Mammary epithelial cell (primary cell): ENCODE measurements around the gene CCL26.

Experiments
- EZH2 ChIP-seq: IDR thresholded peaks from 2 replicates; pipeline ENCODE4 v1.6.1; 2012; ENCODE audit warnings: low read length, inconsistent platforms, borderline replicate concordance
- TF ChIP-seq, protein P1 (sequence below), 2 donors: IDR thresholded peaks in 1 of 2; conservative IDR thresholded peaks in 1 of 2; 2 replicates each; pipeline ENCODE4 v1.5.1; 2011 to 2012; ENCODE audit warnings: inconsistent platforms in 2 of 2, low read length in 2 of 2, mild to moderate bottlenecking in 2 of 2, control low read depth in 1 of 2, low read depth in 1 of 2; ENCODE audit not compliant: insufficient read depth in 1 of 2; ENCODE audit errors: extremely low read depth in 1 of 2

- TF ChIP-seq, protein P1, sequence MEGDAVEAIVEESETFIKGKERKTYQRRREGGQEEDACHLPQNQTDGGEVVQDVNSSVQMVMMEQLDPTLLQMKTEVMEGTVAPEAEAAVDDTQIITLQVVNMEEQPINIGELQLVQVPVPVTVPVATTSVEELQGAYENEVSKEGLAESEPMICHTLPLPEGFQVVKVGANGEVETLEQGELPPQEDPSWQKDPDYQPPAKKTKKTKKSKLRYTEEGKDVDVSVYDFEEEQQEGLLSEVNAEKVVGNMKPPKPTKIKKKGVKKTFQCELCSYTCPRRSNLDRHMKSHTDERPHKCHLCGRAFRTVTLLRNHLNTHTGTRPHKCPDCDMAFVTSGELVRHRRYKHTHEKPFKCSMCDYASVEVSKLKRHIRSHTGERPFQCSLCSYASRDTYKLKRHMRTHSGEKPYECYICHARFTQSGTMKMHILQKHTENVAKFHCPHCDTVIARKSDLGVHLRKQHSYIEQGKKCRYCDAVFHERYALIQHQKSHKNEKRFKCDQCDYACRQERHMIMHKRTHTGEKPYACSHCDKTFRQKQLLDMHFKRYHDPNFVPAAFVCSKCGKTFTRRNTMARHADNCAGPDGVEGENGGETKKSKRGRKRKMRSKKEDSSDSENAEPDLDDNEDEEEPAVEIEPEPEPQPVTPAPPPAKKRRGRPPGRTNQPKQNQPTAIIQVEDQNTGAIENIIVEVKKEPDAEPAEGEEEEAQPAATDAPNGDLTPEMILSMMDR (conservative IDR thresholded peaks at IDR 0.05 in 1 of 2, IDR thresholded peaks at IDR 0.05 in 1 of 2; ENCODE audit: extremely low read depth in 1 of 2, insufficient read depth in 1 of 2, low read depth in 1 of 2, low read length in 2 of 2), result no peak
- TF ChIP-seq EZH2, result no peak
These were observed 47.7 kb upstream of the CCL26 start for GRCh38 chr7:75819711-75820110.
